ENCODE measurements around the gene WNT1.

WNT1 gene

GRCh38 chr12:48946205-48946604, 31.9 kb upstream of the WNT1 start:
- no peak for TF ChIP-seq CTCF (IDR thresholded peaks at IDR 0.05; ENCODE audit: low read depth, low read length, missing control alignments)
- H3K27me3 ChIP-seq (replicated peaks) = no peaks in the 10 kb centered on the region
- in situ Hi-C loops (cut with HindIII; ENCODE audit: low pct_ligation_motif_present, low sequenced_read_pairs) = no loop called here
- peaks cover 14% of the 10 kb centered on the region for H3K36me3 ChIP-seq (replicated peaks)
- H3K27ac ChIP-seq = no peak overlapping the region
- H3K4me3 ChIP-seq (ENCODE audit: low read depth, low read length) = no peak overlapping the region
- no peak for DNase-seq

GRCh38 chr12:48946943-48947342, 31.2 kb upstream of the WNT1 start:
- no peak for DNase-seq
- no peak overlapping the region for H3K4me3 ChIP-seq (ENCODE audit: low read depth, low read length)
- no peaks in the 10 kb centered on the region for H3K27me3 ChIP-seq (replicated peaks)
- no peak overlapping the region for H3K27ac ChIP-seq
- peaks cover 13% of the 10 kb centered on the region for H3K36me3 ChIP-seq (replicated peaks)
- in situ Hi-C loops (cut with HindIII; ENCODE audit: low pct_ligation_motif_present, low sequenced_read_pairs) = no loop called here
- no peak for TF ChIP-seq CTCF (IDR thresholded peaks at IDR 0.05; ENCODE audit: low read depth, low read length, missing control alignments)

GRCh38 chr12:48947727-48948126, 30.4 kb upstream of the WNT1 start:
- Histone ChIP-seq H3K36me3 (replicated peaks) (peaks cover 12% of the 10 kb centered on the region), H3K27ac (no peak overlapping the region), H3K27me3 (replicated peaks) (no peaks in the 10 kb centered on the region), H3K4me3 (ENCODE audit: low read depth, low read length) (no peak overlapping the region)
- in situ Hi-C loops (cut with HindIII; ENCODE audit: low pct_ligation_motif_present, low sequenced_read_pairs) = no loop called here
- DNase-seq = no peak
- TF ChIP-seq CTCF (IDR thresholded peaks at IDR 0.05; ENCODE audit: low read depth, low read length, missing control alignments) = no peak

GRCh38 chr12:48952691-48953090, 25.4 kb upstream of the WNT1 start:
- H3K36me3 ChIP-seq (replicated peaks) = peaks cover 29% of the 10 kb centered on the region
- DNase-seq = no peak
- TF ChIP-seq CTCF (IDR thresholded peaks at IDR 0.05; ENCODE audit: low read depth, low read length, missing control alignments) = no peak
- in situ Hi-C loops (cut with HindIII; ENCODE audit: low pct_ligation_motif_present, low sequenced_read_pairs) = no loop called here
- H3K27me3 ChIP-seq (replicated peaks) = no peaks in the 10 kb centered on the region
- no peak overlapping the region for H3K27ac ChIP-seq
- H3K4me3 ChIP-seq (ENCODE audit: low read depth, low read length) = no peak overlapping the region

- H3K27ac ChIP-seq = no peak overlapping the region
Observed at GRCh38 chr12:48954061-48954460, 24.1 kb upstream of the WNT1 start.

More at GRCh38 chr12:48954061-48954460, 24.1 kb upstream of the WNT1 start:
- H3K27me3 ChIP-seq (replicated peaks) = no peaks in the 10 kb centered on the region
- in situ Hi-C loops (cut with HindIII; ENCODE audit: low pct_ligation_motif_present, low sequenced_read_pairs) = no loop called here
- H3K4me3 ChIP-seq (ENCODE audit: low read depth, low read length) = no peak overlapping the region
- no peak for DNase-seq
- peaks cover 28% of the 10 kb centered on the region for H3K36me3 ChIP-seq (replicated peaks)
- no peak for TF ChIP-seq CTCF (IDR thresholded peaks at IDR 0.05; ENCODE audit: low read depth, low read length, missing control alignments)
